ENCODE results near the gene RNF44.

- no peak for TF ChIP-seq CTCF (IDR thresholded peaks at IDR 0.05; ENCODE audit: low read length)
- no peak for TF ChIP-seq EZH2 (optimal IDR thresholded peaks at IDR 0.05; ENCODE audit: low read depth, low read length)
These were observed 33.7 kb downstream of the RNF44 start for GRCh38 chr5:176503496-176503895.

All from MM.1S (cell line).